ENCODE results near the gene AKR1B1.

DNA sequence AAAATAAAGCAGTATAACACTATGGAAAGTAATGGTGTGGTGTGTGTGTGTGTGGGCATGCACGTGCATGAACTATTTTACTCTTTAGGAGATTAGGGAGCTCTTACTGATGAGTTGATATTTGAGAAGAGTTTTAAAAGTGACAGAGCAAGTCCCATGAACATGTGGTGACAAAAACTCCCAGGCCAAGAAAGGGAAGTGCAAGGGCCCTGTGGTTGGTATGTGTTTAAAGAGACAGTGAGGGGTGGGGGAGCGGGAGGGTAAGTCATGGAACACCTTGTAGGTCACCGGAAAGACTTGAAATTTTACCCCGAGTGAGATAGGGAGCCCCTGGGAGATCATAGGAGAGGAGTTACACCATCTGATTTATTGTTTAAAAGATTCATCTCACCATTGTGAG, 63.3 kb downstream of the AKR1B1 start:
- TF ChIP-seq, protein P1, sequence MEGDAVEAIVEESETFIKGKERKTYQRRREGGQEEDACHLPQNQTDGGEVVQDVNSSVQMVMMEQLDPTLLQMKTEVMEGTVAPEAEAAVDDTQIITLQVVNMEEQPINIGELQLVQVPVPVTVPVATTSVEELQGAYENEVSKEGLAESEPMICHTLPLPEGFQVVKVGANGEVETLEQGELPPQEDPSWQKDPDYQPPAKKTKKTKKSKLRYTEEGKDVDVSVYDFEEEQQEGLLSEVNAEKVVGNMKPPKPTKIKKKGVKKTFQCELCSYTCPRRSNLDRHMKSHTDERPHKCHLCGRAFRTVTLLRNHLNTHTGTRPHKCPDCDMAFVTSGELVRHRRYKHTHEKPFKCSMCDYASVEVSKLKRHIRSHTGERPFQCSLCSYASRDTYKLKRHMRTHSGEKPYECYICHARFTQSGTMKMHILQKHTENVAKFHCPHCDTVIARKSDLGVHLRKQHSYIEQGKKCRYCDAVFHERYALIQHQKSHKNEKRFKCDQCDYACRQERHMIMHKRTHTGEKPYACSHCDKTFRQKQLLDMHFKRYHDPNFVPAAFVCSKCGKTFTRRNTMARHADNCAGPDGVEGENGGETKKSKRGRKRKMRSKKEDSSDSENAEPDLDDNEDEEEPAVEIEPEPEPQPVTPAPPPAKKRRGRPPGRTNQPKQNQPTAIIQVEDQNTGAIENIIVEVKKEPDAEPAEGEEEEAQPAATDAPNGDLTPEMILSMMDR (IDR thresholded peaks at IDR 0.05 in 4 of 5, conservative IDR thresholded peaks at IDR 0.05 in 1 of 5) = no peak
- TF ChIP-seq POLR2A (IDR thresholded peaks at IDR 0.05) = no peak

All from gastrocnemius medialis (tissue), 4 donors.